Activated naive CD4-positive, alpha-beta T cell treated with anti-CD3 and anti-CD28 coated beads, Interleukin-2, amount 10 ng/mL, durations not matched to agents 7 days and 5 days (primary cell): ENCODE measurements around the gene NEU4.
A peak's percentile ranks its signal among the peaks of the same experiment; 100 is the strongest.
"Not testable (repeated sequence)": the region's sequence is repeated elsewhere in the genome, so short reads cannot be mapped to it uniquely, and the experiment has no call there.

Source experiments
- CTCF ChIA-PET: fragments of 350-600 bp; sonication (Branson Sonifier 250); formaldehyde crosslinking; loops from one replicate; lab custom pipeline; 2021; ENCODE audit warnings: antibody characterized with exemption; lab: Charles Lee
- DNase-seq: peaks from one replicate; pipeline ENCODE4 v3.0.0-alpha.2; 2020
- H3K27ac Mint-ChIP-seq: one replicate; pipeline ENCODE4 v1.8.0; 2021; ENCODE audit warnings: mild to moderate bottlenecking, moderate library complexity, mixed read lengths
- H3K27me3 Mint-ChIP-seq: one replicate; pipeline ENCODE4 v1.8.0; 2021; ENCODE audit warnings: mild to moderate bottlenecking, mixed read lengths
- H3K36me3 Mint-ChIP-seq: one replicate; pipeline ENCODE4 v1.8.0; 2021; ENCODE audit warnings: mixed read lengths
- H3K4me1 Mint-ChIP-seq: one replicate; pipeline ENCODE4 v1.8.0; 2021; ENCODE audit warnings: mixed read lengths
- H3K4me3 Mint-ChIP-seq: one replicate; pipeline ENCODE4 v1.8.0; 2021; ENCODE audit warnings: mild to moderate bottlenecking, moderate library complexity, mixed read lengths
- H3K9me3 Mint-ChIP-seq: one replicate; pipeline ENCODE4 v1.8.0; 2021; ENCODE audit warnings: mixed read lengths

The NEU4 gene

GRCh38 chr2:241819947-241820624, 11.1 kb downstream of the NEU4 start:
- Mint-ChIP-seq H3K4me1 (peaks cover 23% of the 10 kb centered on the region), H3K27me3 (peaks cover 38% of the 10 kb centered on the region), H3K9me3 (peaks cover 23% of the 10 kb centered on the region)
- DNase-seq, H3K36me3 Mint-ChIP-seq, H3K4me3 Mint-ChIP-seq, H3K27ac Mint-ChIP-seq, CTCF ChIA-PET: not testable (repeated sequence)

- Mint-ChIP-seq H3K27ac (no peak overlapping the region), H3K4me1 (peaks cover 23% of the 10 kb centered on the region), H3K27me3 (peaks cover 38% of the 10 kb centered on the region), H3K36me3 (peaks cover 3% of the 10 kb centered on the region), H3K9me3 (peaks cover 26% of the 10 kb centered on the region), H3K4me3 (no peak overlapping the region)
- no peak for DNase-seq
- CTCF ChIA-PET, result no interaction called here
Measured at GRCh38 chr2:241820625-241821384, 11.8 kb downstream of the NEU4 start.

GRCh38 chr2:241821460-241822263, 12.7 kb downstream of the NEU4 start:
- no peak overlapping the region for H3K27ac Mint-ChIP-seq
- DNase-seq, result no peak
- H3K4me1 Mint-ChIP-seq, result peaks cover 24% of the 10 kb centered on the region
- peaks cover 33% of the 10 kb centered on the region for H3K9me3 Mint-ChIP-seq
- CTCF ChIA-PET, result no interaction called here
- H3K4me3 Mint-ChIP-seq, result no peak overlapping the region
- H3K36me3 Mint-ChIP-seq, result peaks cover 3% of the 10 kb centered on the region
- H3K27me3 Mint-ChIP-seq, result peaks cover 46% of the 10 kb centered on the region

GRCh38 chr2:241822264-241822623, 13.3 kb downstream of the NEU4 start:
- Mint-ChIP-seq H3K4me3 (no peak overlapping the region), H3K27ac (peak overlapping the region; percentile 19), H3K9me3 (peaks cover 38% of the 10 kb centered on the region), H3K27me3 (peaks cover 47% of the 10 kb centered on the region), H3K36me3 (peaks cover 3% of the 10 kb centered on the region), H3K4me1 (peaks cover 24% of the 10 kb centered on the region)
- no peak for DNase-seq
- CTCF ChIA-PET, result no interaction called here

GRCh38 chr2:241823531-241824437, 14.8 kb downstream of the NEU4 start:
- DNase-seq, CTCF ChIA-PET, H3K36me3 Mint-ChIP-seq, H3K4me3 Mint-ChIP-seq: not testable (repeated sequence)
- peaks cover 21% of the 10 kb centered on the region for H3K4me1 Mint-ChIP-seq
- H3K27ac Mint-ChIP-seq, result peak overlapping the region; percentile 3
- H3K9me3 Mint-ChIP-seq, result peaks cover 47% of the 10 kb centered on the region
- H3K27me3 Mint-ChIP-seq, result peaks cover 39% of the 10 kb centered on the region

- H3K9me3 Mint-ChIP-seq, result peaks cover 42% of the 10 kb centered on the region
- H3K4me1 Mint-ChIP-seq, result peaks cover 10% of the 10 kb centered on the region
- H3K4me3 Mint-ChIP-seq, result no peak overlapping the region
- H3K27ac Mint-ChIP-seq, result peak overlapping the region; percentile 17
- H3K36me3 Mint-ChIP-seq, result peaks cover 6% of the 10 kb centered on the region
- H3K27me3 Mint-ChIP-seq, result peaks cover 37% of the 10 kb centered on the region
- CTCF ChIA-PET, result no interaction called here
- DNase-seq, result no peak
Measured at GRCh38 chr2:241827394-241827793, 18.4 kb downstream of the NEU4 start.

- no peaks in the 10 kb centered on the region for H3K36me3 Mint-ChIP-seq
- CTCF ChIA-PET, result no interaction called here
- no peaks in the 10 kb centered on the region for H3K4me1 Mint-ChIP-seq
- DNase-seq, result no peak
- H3K4me3 Mint-ChIP-seq, result no peak overlapping the region
- no peak overlapping the region for H3K27ac Mint-ChIP-seq
- H3K9me3 Mint-ChIP-seq, result peaks cover 2% of the 10 kb centered on the region
- peaks cover 42% of the 10 kb centered on the region for H3K27me3 Mint-ChIP-seq
Measured at GRCh38 chr2:241833101-241833663, 24.2 kb downstream of the NEU4 start.

- not testable (repeated sequence) for H3K9me3 Mint-ChIP-seq, H3K4me1 Mint-ChIP-seq, H3K27ac Mint-ChIP-seq, H3K4me3 Mint-ChIP-seq, DNase-seq, H3K36me3 Mint-ChIP-seq
- peaks cover 46% of the 10 kb centered on the region for H3K27me3 Mint-ChIP-seq
- CTCF ChIA-PET, result interaction anchor here (1.4 kb wide), 1 partner anchor 35 kb away, joined by 5 read pairs; no protein-coding TSS in a partner anchor
Measured at GRCh38 chr2:241833756-241834526, 24.9 kb downstream of the NEU4 start.

GRCh38 chr2:241834527-241835210, 25.7 kb downstream of the NEU4 start:
- Mint-ChIP-seq H3K9me3 (no peaks in the 10 kb centered on the region), H3K27ac (no peak overlapping the region), H3K4me1 (no peaks in the 10 kb centered on the region), H3K27me3 (peaks cover 52% of the 10 kb centered on the region), H3K36me3 (no peaks in the 10 kb centered on the region), H3K4me3 (no peak overlapping the region)
- DNase-seq, result peak; percentile 18
- CTCF ChIA-PET, result interaction anchor here (1.4 kb wide), 1 partner anchor 34 kb away, joined by 5 read pairs; no protein-coding TSS in a partner anchor

GRCh38 chr2:241835611-241836010, 26.6 kb downstream of the NEU4 start:
- no peaks in the 10 kb centered on the region for H3K9me3 Mint-ChIP-seq
- CTCF ChIA-PET, result interaction anchor here (1.4 kb wide), 1 partner anchor 33 kb away, joined by 5 read pairs; no protein-coding TSS in a partner anchor
- H3K36me3 Mint-ChIP-seq, result no peaks in the 10 kb centered on the region
- H3K27me3 Mint-ChIP-seq, result peaks cover 53% of the 10 kb centered on the region
- DNase-seq, result no peak
- no peaks in the 10 kb centered on the region for H3K4me1 Mint-ChIP-seq
- no peak overlapping the region for H3K4me3 Mint-ChIP-seq
- H3K27ac Mint-ChIP-seq, result no peak overlapping the region

GRCh38 chr2:241836292-241836691, 27.3 kb downstream of the NEU4 start:
- H3K27ac Mint-ChIP-seq, result no peak overlapping the region
- H3K36me3 Mint-ChIP-seq, result no peaks in the 10 kb centered on the region
- DNase-seq, result no peak
- CTCF ChIA-PET, result no interaction called here
- no peaks in the 10 kb centered on the region for H3K9me3 Mint-ChIP-seq
- peaks cover 60% of the 10 kb centered on the region for H3K27me3 Mint-ChIP-seq
- H3K4me3 Mint-ChIP-seq, result no peak overlapping the region
- H3K4me1 Mint-ChIP-seq, result no peaks in the 10 kb centered on the region

GRCh38 chr2:241837197-241837965, 28.4 kb downstream of the NEU4 start:
- no peak for DNase-seq
- Mint-ChIP-seq H3K9me3 (no peaks in the 10 kb centered on the region), H3K27me3 (peaks cover 66% of the 10 kb centered on the region), H3K4me3 (no peak overlapping the region), H3K27ac (no peak overlapping the region), H3K4me1 (no peaks in the 10 kb centered on the region), H3K36me3 (no peaks in the 10 kb centered on the region)
- CTCF ChIA-PET, result interaction anchor here (0.7 to 1.2 kb wide), 2 partner anchors 29 to 186 kb away, joined by 3 read pairs; no protein-coding TSS in a partner anchor
